Measurements from ENCODE around the gene CSRP3.

- TF ChIP-seq CTCF (conservative IDR thresholded peaks at IDR 0.05; ENCODE audit: low read depth in 2 of 2) (no peak), JUNB (IDR thresholded peaks at IDR 0.05; ENCODE audit: unreplicated experiment) (no peak), NANOG (IDR thresholded peaks at IDR 0.05; ENCODE audit: borderline replicate concordance) (no peak), EZH2phosphoT487 (IDR thresholded peaks at IDR 0.05; ENCODE audit: unreplicated experiment) (no peak), REST (IDR thresholded peaks at IDR 0.05; ENCODE audit: unreplicated experiment) (no peak), EZH2 (IDR thresholded peaks at IDR 0.05; ENCODE audit: low read depth, unreplicated experiment) (no peak), CREB1 (CRISPR knock-in tag; IDR thresholded peaks at IDR 0.05; ENCODE audit: low read depth) (no peak), POLR2AphosphoS5 (IDR thresholded peaks at IDR 0.05; ENCODE audit: low read depth) (no peak), ZNF331 (CRISPR knock-in tag; IDR thresholded peaks at IDR 0.05; ENCODE audit: low read depth) (no peak), STAT1 (IDR thresholded peaks at IDR 0.05; ENCODE audit: unreplicated experiment) (no peak), ETS1 (IDR thresholded peaks at IDR 0.05) (no peak), ZNF462 (CRISPR knock-in tag; IDR thresholded peaks at IDR 0.05) (no peak)
Observed at GRCh38 chr11:19164881-19165280, 36.9 kb downstream of the CSRP3 start.
